D721Med (cell line): ENCODE data around the gene ARHGAP5.
"Not testable (repeated sequence)": the region's sequence is repeated elsewhere in the genome, so short reads cannot be mapped to it uniquely, and the experiment has no call there.

ENCODE experiments used
- DNase-seq: peaks from one replicate; pipeline ENCODE4 v3.0.0; 2011; ENCODE audit warnings: low spot score; ENCODE audit not compliant: insufficient read length
- FAIRE-seq: peaks from 2 replicates; lab custom pipeline; 2011; peaks lifted over from hg19 to GRCh38; lab: Jason Lieb, UNC
- CTCF ChIP-seq: IDR thresholded peaks from 2 replicates; pipeline ENCODE4 v1.5.1; 2012; ENCODE audit warnings: mild to moderate bottlenecking, control low read depth; ENCODE audit not compliant: insufficient read depth; ENCODE audit errors: missing control alignments

ARHGAP5 gene

GRCh38 chr14:32109676-32110547 lies 32.8 kb downstream of the ARHGAP5 start:
- DNase-seq (no peak), FAIRE-seq (no peak)
- TF ChIP-seq CTCF, result no peak

- FAIRE-seq (no peak), DNase-seq (no peak)
- no peak for TF ChIP-seq CTCF
Observed at GRCh38 chr14:32110548-32110896, 33.4 kb downstream of the ARHGAP5 start.

DNA sequence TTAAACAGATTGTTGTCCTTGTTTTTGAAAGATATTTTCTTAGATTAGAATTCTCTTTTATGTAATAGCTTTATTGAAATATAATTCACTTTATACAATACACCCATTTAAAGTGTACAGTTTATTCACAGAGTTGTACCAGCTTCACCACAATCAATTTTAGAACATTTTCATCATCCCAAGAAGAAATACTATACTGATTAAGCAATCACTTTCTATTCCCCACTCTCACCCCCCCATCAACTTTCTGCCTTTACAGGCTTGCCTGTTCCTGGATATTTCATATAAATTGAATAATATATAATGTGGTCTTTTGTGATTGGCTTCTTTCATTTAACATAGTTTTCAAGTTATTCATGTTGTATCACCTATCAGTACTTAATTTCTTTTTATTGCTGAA lies 44.4 kb downstream of the ARHGAP5 start:
- DNase-seq (no peak), FAIRE-seq (no peak)
- TF ChIP-seq CTCF, result no peak

DNA sequence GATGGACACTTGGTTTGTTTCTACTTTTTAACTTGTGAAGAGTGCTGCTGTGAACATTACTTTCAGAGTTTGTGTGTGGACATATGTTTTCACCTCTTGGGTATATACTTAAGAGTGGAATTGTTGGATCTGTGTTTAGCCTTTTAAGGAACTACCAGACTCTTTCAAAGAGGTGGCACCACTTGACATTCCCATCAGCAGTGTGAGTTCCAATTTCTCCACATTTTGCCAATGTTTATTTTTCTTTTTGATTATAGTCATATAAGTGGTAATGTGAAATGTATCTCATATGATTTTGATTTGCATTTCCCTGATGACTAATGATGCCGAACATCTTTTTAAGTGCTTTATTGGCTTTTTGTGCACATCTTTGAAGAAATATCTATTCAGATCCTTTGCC lies 44.8 kb downstream of the ARHGAP5 start:
- TF ChIP-seq CTCF, result no peak
- FAIRE-seq (no peak), DNase-seq (no peak)

GRCh38 chr14:32126899-32127730 lies 50.0 kb downstream of the ARHGAP5 start:
- not testable (repeated sequence) for FAIRE-seq, DNase-seq

DNA sequence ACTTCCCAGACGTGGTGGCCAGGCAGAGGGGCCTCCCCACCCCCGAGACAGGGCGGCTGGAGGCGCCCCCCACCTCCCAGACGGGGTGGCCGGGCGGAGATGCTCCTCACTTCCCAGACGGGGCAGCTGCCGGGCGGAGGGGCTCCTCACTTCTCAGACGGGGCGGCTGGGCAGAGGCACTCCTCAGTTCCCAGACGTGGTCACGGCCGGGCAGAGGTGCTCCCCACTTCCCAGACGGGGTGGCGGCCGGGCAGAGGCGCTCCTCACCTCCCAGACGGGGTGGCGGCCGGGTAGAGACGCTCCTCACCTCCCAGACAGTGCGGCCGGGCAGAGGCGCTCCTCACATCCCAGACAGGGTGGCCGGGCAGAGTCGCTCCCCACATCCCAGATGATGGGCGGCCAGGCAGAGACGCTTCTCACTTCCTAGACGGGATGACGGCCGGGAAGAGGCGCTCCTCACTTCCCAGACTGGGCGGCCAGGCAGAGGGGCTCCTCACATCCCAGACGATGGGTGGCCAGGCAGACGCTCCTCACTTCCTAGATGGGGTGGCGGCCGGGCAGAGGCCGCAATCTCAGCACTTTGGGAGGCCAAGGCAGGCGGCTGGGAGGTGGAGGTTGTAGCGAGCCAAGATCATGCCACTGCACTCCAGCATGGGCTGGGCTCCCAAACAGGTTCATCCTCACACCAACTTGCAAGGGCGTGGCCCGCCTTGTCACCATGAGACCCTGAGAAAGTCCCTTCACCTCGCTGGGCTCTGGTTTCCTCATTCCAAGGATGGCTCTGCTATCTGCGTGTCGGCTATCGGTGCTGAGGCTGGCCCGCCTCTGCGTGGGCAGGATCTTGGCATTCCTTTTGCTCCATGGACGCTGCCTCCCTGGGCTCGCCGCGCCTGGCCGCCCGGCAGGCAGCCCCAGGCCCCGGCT lies 50.9 kb downstream of the ARHGAP5 start:
- DNase-seq, FAIRE-seq: not testable (repeated sequence)

DNA sequence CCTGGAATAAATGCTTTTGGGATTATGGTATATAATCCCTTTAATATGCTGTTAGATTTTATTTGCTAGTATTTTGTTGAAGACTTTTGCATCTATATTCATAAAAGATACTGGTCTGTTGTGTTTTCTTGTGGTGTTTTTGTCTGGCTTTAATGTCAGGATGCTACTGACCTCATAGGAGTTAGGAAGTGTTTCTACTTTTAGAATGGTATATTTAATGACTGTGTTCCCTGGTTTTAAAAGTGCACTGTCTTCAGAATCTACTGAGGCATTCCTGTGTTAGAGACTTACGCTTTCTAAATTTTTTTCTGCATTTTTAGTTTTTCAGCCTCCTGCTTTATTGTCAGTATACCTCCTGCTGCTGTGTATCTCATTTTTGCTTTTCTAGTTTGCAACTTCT lies 51.6 kb downstream of the ARHGAP5 start:
- FAIRE-seq, result no peak
- no peak for TF ChIP-seq CTCF

More for the DNA sequence above, 51.6 kb downstream of the ARHGAP5 start:
- DNase-seq, result no peak
